ENCODE measurements around the gene LGALS7.
"Not testable (repeated sequence)": the region's sequence is repeated elsewhere in the genome, so short reads cannot be mapped to it uniquely, and the experiment has no call there.

Gene LGALS7

DNA sequence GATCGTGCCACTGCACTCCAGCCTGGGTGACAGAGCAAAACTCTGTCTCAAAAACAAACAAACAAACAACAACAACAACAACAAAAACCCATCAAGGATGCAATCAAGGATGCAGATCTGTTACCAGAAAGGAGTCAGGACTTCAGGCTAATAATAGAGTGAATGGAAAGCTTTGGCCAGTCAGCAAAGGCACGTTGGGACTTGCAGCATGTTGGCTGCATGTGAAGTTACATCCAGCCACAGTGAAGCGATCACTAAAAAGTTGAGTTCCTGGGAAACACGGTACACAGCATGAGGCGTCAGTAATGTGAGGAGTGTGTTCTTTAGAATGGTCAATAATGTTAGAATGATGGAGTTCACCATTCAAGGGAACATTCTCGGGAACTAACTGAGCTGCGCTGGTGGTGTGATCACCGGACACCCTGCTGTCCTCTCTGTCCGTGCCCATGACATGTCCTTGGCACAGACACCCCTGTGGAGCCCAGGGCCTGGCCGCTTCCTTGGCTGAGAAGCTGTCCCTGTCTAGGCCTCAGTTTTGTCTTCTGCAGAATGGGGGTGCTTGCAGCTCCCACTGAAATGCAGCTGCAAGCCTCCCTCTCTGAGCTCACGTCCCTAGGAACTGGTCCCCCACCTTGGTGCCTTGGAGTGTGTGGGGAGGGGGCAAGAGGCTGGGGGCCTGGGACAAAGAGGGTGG, 13.4 kb upstream of the LGALS7 start:
- no peak for DNase-seq (ENCODE audit: extremely low read depth, insufficient read length)
- TF ChIP-seq, protein P1, sequence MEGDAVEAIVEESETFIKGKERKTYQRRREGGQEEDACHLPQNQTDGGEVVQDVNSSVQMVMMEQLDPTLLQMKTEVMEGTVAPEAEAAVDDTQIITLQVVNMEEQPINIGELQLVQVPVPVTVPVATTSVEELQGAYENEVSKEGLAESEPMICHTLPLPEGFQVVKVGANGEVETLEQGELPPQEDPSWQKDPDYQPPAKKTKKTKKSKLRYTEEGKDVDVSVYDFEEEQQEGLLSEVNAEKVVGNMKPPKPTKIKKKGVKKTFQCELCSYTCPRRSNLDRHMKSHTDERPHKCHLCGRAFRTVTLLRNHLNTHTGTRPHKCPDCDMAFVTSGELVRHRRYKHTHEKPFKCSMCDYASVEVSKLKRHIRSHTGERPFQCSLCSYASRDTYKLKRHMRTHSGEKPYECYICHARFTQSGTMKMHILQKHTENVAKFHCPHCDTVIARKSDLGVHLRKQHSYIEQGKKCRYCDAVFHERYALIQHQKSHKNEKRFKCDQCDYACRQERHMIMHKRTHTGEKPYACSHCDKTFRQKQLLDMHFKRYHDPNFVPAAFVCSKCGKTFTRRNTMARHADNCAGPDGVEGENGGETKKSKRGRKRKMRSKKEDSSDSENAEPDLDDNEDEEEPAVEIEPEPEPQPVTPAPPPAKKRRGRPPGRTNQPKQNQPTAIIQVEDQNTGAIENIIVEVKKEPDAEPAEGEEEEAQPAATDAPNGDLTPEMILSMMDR (IDR thresholded peaks at IDR 0.05; ENCODE audit: insufficient read depth, low read length, poor library complexity, severe bottlenecking), result no peak
- Histone ChIP-seq H3K4me3 (replicated peaks; ENCODE audit: low read depth, low read length) (no peak overlapping the region), H3K36me3 (ENCODE audit: control insufficient read depth, insufficient read depth, low read length) (no peaks in the 10 kb centered on the region), H3K27me3 (replicated peaks; ENCODE audit: control insufficient read depth, insufficient read depth, low read length) (no peaks in the 10 kb centered on the region)

DNA sequence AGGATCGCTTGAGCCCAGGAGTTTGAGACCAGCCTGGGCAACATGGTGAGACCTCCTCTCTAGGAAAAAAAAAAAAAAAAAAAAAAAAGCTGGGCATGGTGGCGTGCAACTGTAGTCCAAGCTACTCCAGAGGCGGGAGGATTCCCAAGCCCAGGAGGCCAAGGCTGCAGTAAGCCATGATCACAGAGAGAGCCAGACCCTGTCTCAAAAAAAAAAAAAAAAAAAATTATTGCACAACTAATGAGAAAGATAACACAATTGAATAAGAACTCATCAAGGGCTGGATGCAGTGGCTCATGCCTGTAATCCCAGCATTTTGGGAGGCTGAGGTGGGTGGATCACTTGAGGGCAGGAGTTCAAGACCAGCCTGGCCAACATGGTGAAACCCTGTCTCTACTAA, 12.7 kb upstream of the LGALS7 start:
- H3K4me3 ChIP-seq (replicated peaks; ENCODE audit: low read depth, low read length); DNase-seq (ENCODE audit: extremely low read depth, insufficient read length); H3K27me3 ChIP-seq (replicated peaks; ENCODE audit: control insufficient read depth, insufficient read depth, low read length); H3K36me3 ChIP-seq (ENCODE audit: control insufficient read depth, insufficient read depth, low read length): not testable (repeated sequence)

DNA sequence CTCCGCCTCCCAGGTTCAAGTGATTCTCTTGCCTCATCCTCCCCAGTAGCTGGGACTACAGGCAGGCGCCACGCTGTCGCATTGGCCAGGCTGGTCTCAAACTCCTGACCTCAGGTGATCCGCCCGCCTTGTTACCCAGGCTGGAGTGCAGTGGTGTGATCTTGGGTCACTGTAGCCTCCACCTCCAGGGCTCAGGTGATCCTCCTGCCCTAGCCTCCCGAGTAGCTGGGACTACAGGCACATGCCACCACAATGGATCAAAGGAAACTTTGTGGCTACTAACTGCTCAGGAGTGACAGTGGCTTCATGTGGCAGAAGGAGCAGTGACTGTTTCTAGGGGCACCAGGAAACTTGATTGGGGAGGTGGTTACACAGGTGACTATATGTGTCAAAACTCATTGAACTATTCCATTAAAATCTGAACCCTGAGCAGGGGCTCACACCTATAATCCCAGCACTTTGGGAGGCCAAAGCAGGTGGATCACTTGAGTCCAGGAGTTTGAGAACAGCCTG, 11.9 kb upstream of the LGALS7 start:
- TF ChIP-seq, protein P1 (IDR thresholded peaks at IDR 0.05; ENCODE audit: insufficient read depth, low read length, poor library complexity, severe bottlenecking), result no peak
- DNase-seq (ENCODE audit: extremely low read depth, insufficient read length), result no peak
- no peak overlapping the region for H3K4me3 ChIP-seq (replicated peaks; ENCODE audit: low read depth, low read length)
- H3K27me3 ChIP-seq (replicated peaks; ENCODE audit: control insufficient read depth, insufficient read depth, low read length), result no peaks in the 10 kb centered on the region
- H3K36me3 ChIP-seq (ENCODE audit: control insufficient read depth, insufficient read depth, low read length), result no peaks in the 10 kb centered on the region

DNA sequence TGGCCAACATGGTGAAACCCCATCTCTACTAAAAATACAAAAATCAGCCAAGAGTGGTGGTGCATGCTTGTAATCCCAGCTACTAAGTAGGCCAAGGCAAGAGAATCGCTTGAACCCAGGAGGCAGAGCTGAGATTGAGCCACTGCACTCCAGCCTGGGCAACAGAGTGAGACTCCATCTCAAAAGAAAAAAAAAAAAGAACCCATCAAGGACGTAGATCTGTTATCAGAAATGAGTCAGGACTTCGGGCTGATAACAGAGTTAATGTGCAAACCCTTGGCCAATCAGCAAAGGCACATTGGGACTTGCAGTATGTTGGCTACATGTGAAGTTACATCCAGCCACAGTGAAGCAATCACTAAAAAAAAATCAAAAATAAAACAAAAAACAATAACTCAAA, 10.9 kb upstream of the LGALS7 start:
- no peak for DNase-seq (ENCODE audit: extremely low read depth, insufficient read length)
- Histone ChIP-seq H3K36me3 (ENCODE audit: control insufficient read depth, insufficient read depth, low read length) (no peaks in the 10 kb centered on the region), H3K27me3 (replicated peaks; ENCODE audit: control insufficient read depth, insufficient read depth, low read length) (no peaks in the 10 kb centered on the region), H3K4me3 (replicated peaks; ENCODE audit: low read depth, low read length) (no peak overlapping the region)
- TF ChIP-seq, protein P1 (IDR thresholded peaks at IDR 0.05; ENCODE audit: insufficient read depth, low read length, poor library complexity, severe bottlenecking), result no peak

DNA sequence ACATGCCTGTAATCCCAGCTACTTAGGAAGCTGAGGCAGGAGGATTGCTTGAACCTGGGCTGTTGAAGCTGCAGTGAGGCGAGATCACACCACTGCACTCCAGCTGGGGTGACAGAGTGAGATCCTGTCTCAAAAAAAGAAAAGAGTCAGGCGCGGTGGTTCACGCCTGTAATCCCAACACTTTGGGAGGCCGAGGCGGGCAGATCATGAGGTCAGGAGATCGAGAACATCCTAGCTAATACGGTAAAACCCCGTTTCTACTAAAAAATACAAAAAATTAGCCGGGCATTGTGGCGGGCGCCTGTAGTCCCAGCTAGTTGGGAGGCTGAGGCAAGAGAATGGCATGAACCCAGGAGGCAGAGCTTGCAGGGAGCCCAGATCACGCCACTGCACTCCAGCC, 8.9 kb upstream of the LGALS7 start:
- not testable (repeated sequence) for DNase-seq (ENCODE audit: extremely low read depth, insufficient read length); H3K27me3 ChIP-seq (replicated peaks; ENCODE audit: control insufficient read depth, insufficient read depth, low read length); H3K4me3 ChIP-seq (replicated peaks; ENCODE audit: low read depth, low read length); H3K36me3 ChIP-seq (ENCODE audit: control insufficient read depth, insufficient read depth, low read length)

DNA sequence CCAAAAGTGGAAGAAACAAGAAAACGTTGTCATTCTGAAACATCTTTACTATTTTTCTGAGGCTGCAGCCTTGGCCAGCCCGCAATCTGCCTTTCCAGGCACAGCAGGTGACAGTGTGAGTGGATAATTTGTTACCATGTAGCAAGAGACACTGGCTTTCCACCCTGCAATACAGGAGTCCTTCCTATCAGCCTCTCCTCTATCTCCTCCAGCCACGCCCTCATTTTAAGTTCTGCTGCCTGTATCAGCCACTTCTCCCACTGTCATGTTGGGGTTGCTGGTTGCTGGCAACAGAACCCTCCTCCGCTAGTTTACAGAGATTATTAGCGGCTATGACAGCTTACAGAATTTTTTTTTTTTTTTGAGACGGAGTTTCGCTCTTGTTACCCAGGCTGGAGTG, 7.7 kb upstream of the LGALS7 start:
- Histone ChIP-seq H3K36me3 (ENCODE audit: control insufficient read depth, insufficient read depth, low read length) (no peaks in the 10 kb centered on the region), H3K27me3 (replicated peaks; ENCODE audit: control insufficient read depth, insufficient read depth, low read length) (no peaks in the 10 kb centered on the region), H3K4me3 (replicated peaks; ENCODE audit: low read depth, low read length) (no peak overlapping the region)
- TF ChIP-seq, protein P1 (IDR thresholded peaks at IDR 0.05; ENCODE audit: insufficient read depth, low read length, poor library complexity, severe bottlenecking), result no peak
- DNase-seq (ENCODE audit: extremely low read depth, insufficient read length), result no peak

DNA sequence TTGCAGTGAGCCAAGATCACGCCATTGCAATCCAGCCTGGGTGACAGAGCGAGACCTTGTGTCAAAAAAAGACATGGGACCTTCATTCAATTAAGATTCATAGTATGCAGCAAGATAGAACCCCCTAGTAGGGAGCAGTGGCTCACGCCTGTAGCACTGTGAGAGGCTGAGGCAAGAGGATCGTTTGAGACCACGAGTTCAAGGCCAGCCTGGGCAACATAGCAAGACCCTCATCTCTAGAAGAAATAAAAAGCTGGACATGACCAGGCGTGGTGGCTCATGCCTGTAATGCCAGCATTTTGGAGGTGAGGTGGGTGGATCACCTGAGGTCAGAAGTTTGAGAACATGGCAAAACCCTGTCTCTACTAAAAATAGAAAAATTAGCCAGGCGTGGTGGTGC, 7.1 kb upstream of the LGALS7 start:
- DNase-seq (ENCODE audit: extremely low read depth, insufficient read length), result no peak
- Histone ChIP-seq H3K36me3 (ENCODE audit: control insufficient read depth, insufficient read depth, low read length) (no peaks in the 10 kb centered on the region), H3K27me3 (replicated peaks; ENCODE audit: control insufficient read depth, insufficient read depth, low read length) (no peaks in the 10 kb centered on the region), H3K4me3 (replicated peaks; ENCODE audit: low read depth, low read length) (no peak overlapping the region)
- TF ChIP-seq, protein P1 (IDR thresholded peaks at IDR 0.05; ENCODE audit: insufficient read depth, low read length, poor library complexity, severe bottlenecking), result no peak

Measured in GM06990 (cell line).